Measurements from ENCODE around the gene PLCD3. TPM values are rescaled to one million over a fixed set of nuclear protein-coding genes. Genes with fewer than 3 reads are reported as not detected.
A peak's percentile ranks its signal among the peaks of the same experiment; 100 is the strongest.

The PLCD3 gene
- total and polyA plus RNA-seq, 11 donors: 92.8 to 207 (median 114) TPM

DNA sequence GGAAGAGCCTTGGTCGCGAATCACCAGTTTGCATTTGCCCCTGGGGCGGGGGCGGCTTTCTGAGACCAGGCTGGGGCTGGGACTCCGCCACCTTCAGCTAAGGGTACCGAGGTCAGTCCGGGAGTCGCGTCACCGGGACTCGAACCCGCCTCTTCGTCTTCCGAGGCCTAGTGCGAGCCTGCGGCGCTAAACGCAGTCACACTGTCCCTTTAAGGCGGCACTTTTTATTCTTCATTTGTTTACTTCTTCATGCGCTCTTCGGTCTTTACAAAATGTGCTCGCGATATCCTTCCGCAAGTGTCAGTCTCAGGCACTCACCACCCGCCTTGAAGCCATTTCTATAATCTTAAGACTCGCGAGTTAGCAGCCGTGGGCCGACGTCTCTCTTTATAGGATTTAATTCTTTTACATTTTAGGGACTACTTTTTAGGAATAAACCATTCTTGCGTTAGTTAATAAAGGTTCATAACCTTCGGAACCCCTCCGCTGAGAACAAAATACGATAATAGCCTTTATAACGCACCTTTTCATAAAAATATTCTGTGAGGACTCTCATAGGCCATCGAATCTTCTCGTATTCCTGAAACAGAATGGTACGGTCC, 15.4 kb upstream of the PLCD3 start:
- no peaks in the 10 kb centered on the region for H3K36me3 ChIP-seq
- no peak for TF ChIP-seq POLR2A (IDR thresholded peaks at IDR 0.05)
- TF ChIP-seq, protein P1, sequence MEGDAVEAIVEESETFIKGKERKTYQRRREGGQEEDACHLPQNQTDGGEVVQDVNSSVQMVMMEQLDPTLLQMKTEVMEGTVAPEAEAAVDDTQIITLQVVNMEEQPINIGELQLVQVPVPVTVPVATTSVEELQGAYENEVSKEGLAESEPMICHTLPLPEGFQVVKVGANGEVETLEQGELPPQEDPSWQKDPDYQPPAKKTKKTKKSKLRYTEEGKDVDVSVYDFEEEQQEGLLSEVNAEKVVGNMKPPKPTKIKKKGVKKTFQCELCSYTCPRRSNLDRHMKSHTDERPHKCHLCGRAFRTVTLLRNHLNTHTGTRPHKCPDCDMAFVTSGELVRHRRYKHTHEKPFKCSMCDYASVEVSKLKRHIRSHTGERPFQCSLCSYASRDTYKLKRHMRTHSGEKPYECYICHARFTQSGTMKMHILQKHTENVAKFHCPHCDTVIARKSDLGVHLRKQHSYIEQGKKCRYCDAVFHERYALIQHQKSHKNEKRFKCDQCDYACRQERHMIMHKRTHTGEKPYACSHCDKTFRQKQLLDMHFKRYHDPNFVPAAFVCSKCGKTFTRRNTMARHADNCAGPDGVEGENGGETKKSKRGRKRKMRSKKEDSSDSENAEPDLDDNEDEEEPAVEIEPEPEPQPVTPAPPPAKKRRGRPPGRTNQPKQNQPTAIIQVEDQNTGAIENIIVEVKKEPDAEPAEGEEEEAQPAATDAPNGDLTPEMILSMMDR (IDR thresholded peaks at IDR 0.05): no peak
- ATAC-seq: peak; percentile 29 to 44 (median 36)
- H3K27me3 ChIP-seq: no peaks in the 10 kb centered on the region
- WGBS, 4 donors: 0% methylated on average over 37 to 38 of the region's 38 CpGs
- H3K27ac ChIP-seq: peak overlapping the region; percentile 93 to 100 (median 99)
- intact Hi-C loops (cut with DNase I): loop anchor here in 6 of 10 donors (1.0 to 5.0 kb wide), 2 partner anchors 14 to 50 kb away; partner anchors contain the start of gene HEXIM2 (in 6 of the 6)
- peaks cover 5 to 65% (median 39%) of the 10 kb centered on the region in 12 donors for H3K4me1 ChIP-seq
- DNase-seq: peak; percentile 84 to 89 (median 85)
- H3K9me3 ChIP-seq: no peaks in the 10 kb centered on the region
- H3K4me3 ChIP-seq: peak overlapping the region; percentile 32 to 93 (median 76)

DNA sequence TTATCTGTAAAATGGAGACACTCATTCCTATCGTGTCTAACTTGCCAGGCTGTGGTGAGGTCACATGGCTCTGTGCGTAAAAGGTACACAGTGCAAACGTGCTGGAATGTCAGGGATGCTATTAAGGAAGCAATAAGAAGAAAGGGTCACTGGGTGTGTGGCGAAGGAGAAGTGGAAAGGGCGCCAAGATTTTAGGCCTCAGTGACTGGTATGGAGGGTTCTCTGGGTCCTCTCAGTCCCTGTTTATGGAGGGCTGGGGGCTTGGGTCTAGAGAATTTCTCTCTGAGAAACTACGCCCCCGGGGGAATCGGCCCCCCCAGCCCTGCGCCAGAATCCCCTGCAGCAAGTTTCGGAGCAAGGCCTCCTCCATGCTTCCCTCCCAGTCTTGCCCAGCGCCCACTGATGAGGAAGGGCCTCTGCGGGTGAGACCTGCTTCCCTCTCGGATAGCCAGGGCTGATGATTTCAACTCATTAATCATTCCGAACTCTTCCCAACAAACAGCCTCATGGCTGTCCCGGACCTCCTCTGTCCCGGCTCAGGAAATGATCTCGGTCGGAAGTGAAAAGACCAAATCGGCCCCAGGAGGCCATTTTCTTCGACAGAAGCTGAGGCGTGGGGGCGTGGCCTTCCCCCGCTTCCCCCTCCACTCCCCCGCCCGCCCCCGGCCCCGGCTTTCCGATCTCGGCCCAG, 14.7 kb upstream of the PLCD3 start:
- Histone ChIP-seq H3K4me1 (peaks cover 5 to 59% (median 38%) of the 10 kb centered on the region in 12 donors), H3K9me3 (no peaks in the 10 kb centered on the region), H3K4me3 (peak overlapping the region; percentile 32 to 93 (median 76)), H3K27me3 (no peaks in the 10 kb centered on the region), H3K36me3 (no peaks in the 10 kb centered on the region), H3K27ac (peak overlapping the region; percentile 93 to 100 (median 99))
- intact Hi-C loops (cut with DNase I): loop anchor here in 1 of 10 donors (1.0 to 5.0 kb wide), 2 partner anchors 14 to 50 kb away; partner anchors contain the start of gene HEXIM2
- TF ChIP-seq, protein P1 (IDR thresholded peaks at IDR 0.05): no peak
- no peak for TF ChIP-seq POLR2A (IDR thresholded peaks at IDR 0.05)
- ATAC-seq: peak; percentile 1 to 21 (median 2)
- peak in 4 of 5 donors; percentile 43 to 89 (median 82) for DNase-seq
- 8 to 10% (median 10%) methylated on average over 19 to 29 of the region's 29 CpGs for WGBS, 4 donors

DNA sequence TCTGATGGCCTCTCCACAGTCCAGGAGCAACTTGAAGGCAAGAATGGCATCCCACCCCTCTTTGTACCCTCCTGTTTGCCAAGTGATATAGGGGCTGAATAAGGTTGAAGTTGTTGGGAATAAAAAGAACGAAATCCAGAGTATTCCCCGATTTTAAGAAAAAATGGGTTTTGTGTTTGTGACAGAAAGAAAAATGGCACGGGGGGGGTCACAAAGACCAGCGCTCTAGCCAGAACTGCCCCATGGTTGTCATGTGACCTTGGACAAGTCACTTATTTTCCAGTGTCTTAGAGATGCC, 14.2 kb upstream of the PLCD3 start:
- TF ChIP-seq, protein P1 (IDR thresholded peaks at IDR 0.05): no peak
- TF ChIP-seq POLR2A (IDR thresholded peaks at IDR 0.05): no peak
- Histone ChIP-seq H3K9me3 (no peaks in the 10 kb centered on the region), H3K4me1 (peaks cover 4 to 54% (median 33%) of the 10 kb centered on the region in 12 donors), H3K36me3 (no peaks in the 10 kb centered on the region), H3K4me3 (peak overlapping the region in 10 of 12 donors; percentile 32 to 93 (median 78)), H3K27me3 (no peaks in the 10 kb centered on the region), H3K27ac (peak overlapping the region; percentile 93 to 100 (median 99))
- ATAC-seq (no peak), DNase-seq (no peak)
- intact Hi-C loops (cut with DNase I): loop anchor here in 1 of 10 donors (5.0 kb wide), 1 partner anchor 51 kb away; no protein-coding TSS in a partner anchor
- 83 to 95% (median 87%) methylated on average over 4 of the region's 4 CpGs for WGBS, 4 donors

DNA sequence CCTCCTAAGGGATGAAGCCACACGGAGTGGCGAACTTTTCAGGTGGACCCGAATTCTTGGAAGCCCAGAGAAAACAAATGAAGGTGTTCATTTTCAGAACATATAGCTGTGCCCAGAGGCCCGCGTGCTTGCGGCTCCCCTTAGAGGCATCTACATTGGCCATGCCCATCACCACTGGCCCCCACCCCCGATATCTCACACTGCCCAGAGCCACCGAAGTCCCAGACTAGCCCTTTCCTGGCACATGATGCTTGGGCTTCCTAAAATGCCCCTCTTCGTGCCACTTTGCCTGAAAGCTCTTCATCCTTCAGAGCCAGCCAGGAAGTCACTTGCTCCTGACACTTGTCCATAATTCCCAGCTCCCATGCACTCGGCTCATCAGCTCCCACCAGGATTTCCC, 13.9 kb upstream of the PLCD3 start:
- ATAC-seq: no peak
- H3K9me3 ChIP-seq: no peaks in the 10 kb centered on the region
- H3K4me1 ChIP-seq: peaks cover 0 to 50% (median 30%) of the 10 kb centered on the region in 12 donors
- no peak for DNase-seq
- H3K4me3 ChIP-seq: no peak overlapping the region
- intact Hi-C loops (cut with DNase I): loop anchor here in 1 of 10 donors (5.0 kb wide), 1 partner anchor 51 kb away; no protein-coding TSS in a partner anchor
- 87 to 92% (median 88%) methylated on average over 10 of the region's 10 CpGs for WGBS, 4 donors
- peak overlapping the region; percentile 93 to 100 (median 99) for H3K27ac ChIP-seq
- no peaks in the 10 kb centered on the region for H3K36me3 ChIP-seq
- H3K27me3 ChIP-seq: no peaks in the 10 kb centered on the region
- TF ChIP-seq, protein P1 (IDR thresholded peaks at IDR 0.05): no peak
- no peak for TF ChIP-seq POLR2A (IDR thresholded peaks at IDR 0.05)
